Osteocyte (in vitro differentiated cells): Measurements from ENCODE around the gene JPH3. TPM values are rescaled to one million over a fixed set of nuclear protein-coding genes. Genes with fewer than 3 reads are reported as not detected.

Experiments used
- DNase-seq: peaks from one replicate; pipeline ENCODE4 v3.0.0; 2021; ENCODE audit warnings: mixed read lengths; ENCODE audit not compliant: unreplicated experiment; ENCODE audit errors: extremely low spot score
- H3K27ac Mint-ChIP-seq: one replicate; pipeline ENCODE4 v1.8.0; 2021; ENCODE audit warnings: mild to moderate bottlenecking, mixed read lengths; ENCODE audit not compliant: unreplicated experiment
- H3K27me3 Mint-ChIP-seq: one replicate; pipeline ENCODE4 v1.8.0; 2021; ENCODE audit warnings: mixed read lengths; ENCODE audit not compliant: unreplicated experiment
- H3K36me3 Mint-ChIP-seq: one replicate; pipeline ENCODE4 v1.8.0; 2021; ENCODE audit warnings: mixed read lengths; ENCODE audit not compliant: unreplicated experiment
- H3K4me1 Mint-ChIP-seq: one replicate; pipeline ENCODE4 v1.8.0; 2021; ENCODE audit warnings: mixed read lengths; ENCODE audit not compliant: unreplicated experiment
- H3K4me3 Mint-ChIP-seq: one replicate; pipeline ENCODE4 v1.8.0; 2021; ENCODE audit warnings: mild to moderate bottlenecking, moderate library complexity, mixed read lengths; ENCODE audit not compliant: unreplicated experiment
- H3K9me3 Mint-ChIP-seq: one replicate; pipeline ENCODE4 v1.8.0; 2021; ENCODE audit warnings: mixed read lengths; ENCODE audit not compliant: unreplicated experiment
- CTCF ChIP-seq: fragments of 200-600 bp; sonication (generic); IDR thresholded peaks from 2 replicates; pipeline ENCODE4 v1.5.0; 2021; ENCODE audit warnings: antibody characterized with exemption, mild to moderate bottlenecking, moderate library complexity
- total RNA-seq: library from RNA; stranded (reverse); gene quantifications from 2 replicates; pipeline ENCODE4 v1.2.1, GENCODE V29; 2021

Gene JPH3
- total RNA-seq, 1 donor from 2014 or later: 2.6 TPM

- Mint-ChIP-seq H3K36me3 (no peaks in the 10 kb centered on the region), H3K9me3 (no peaks in the 10 kb centered on the region), H3K27me3 (peaks cover 18% of the 10 kb centered on the region), H3K27ac (no peak overlapping the region), H3K4me1 (no peaks in the 10 kb centered on the region), H3K4me3 (no peak overlapping the region)
- no peak for TF ChIP-seq CTCF
- no peak for DNase-seq
Measured at GRCh38 chr16:87658564-87659225, 56.4 kb downstream of the JPH3 start.

GRCh38 chr16:87661561-87661960 lies 59.3 kb downstream of the JPH3 start:
- Mint-ChIP-seq H3K27ac (no peak overlapping the region), H3K4me3 (no peak overlapping the region), H3K27me3 (peaks cover 11% of the 10 kb centered on the region), H3K9me3 (no peaks in the 10 kb centered on the region), H3K4me1 (no peaks in the 10 kb centered on the region), H3K36me3 (no peaks in the 10 kb centered on the region)
- DNase-seq: peak; percentile 89
- TF ChIP-seq CTCF: no peak

GRCh38 chr16:87662254-87663204 lies 60.2 kb downstream of the JPH3 start:
- no peak for DNase-seq
- no peak overlapping the region for H3K27ac Mint-ChIP-seq
- H3K27me3 Mint-ChIP-seq: peaks cover 12% of the 10 kb centered on the region
- no peaks in the 10 kb centered on the region for H3K36me3 Mint-ChIP-seq
- no peaks in the 10 kb centered on the region for H3K9me3 Mint-ChIP-seq
- no peak for TF ChIP-seq CTCF
- H3K4me1 Mint-ChIP-seq: no peaks in the 10 kb centered on the region
- H3K4me3 Mint-ChIP-seq: no peak overlapping the region

GRCh38 chr16:87664792-87665191 lies 62.5 kb downstream of the JPH3 start:
- no peak for TF ChIP-seq CTCF
- H3K27ac Mint-ChIP-seq: no peak overlapping the region
- H3K27me3 Mint-ChIP-seq: peaks cover 24% of the 10 kb centered on the region
- DNase-seq: no peak
- H3K9me3 Mint-ChIP-seq: no peaks in the 10 kb centered on the region
- H3K4me3 Mint-ChIP-seq: no peak overlapping the region
- no peaks in the 10 kb centered on the region for H3K4me1 Mint-ChIP-seq
- H3K36me3 Mint-ChIP-seq: no peaks in the 10 kb centered on the region

- TF ChIP-seq CTCF: no peak
- Mint-ChIP-seq H3K27me3 (peaks cover 24% of the 10 kb centered on the region), H3K4me3 (no peak overlapping the region), H3K27ac (no peak overlapping the region), H3K9me3 (no peaks in the 10 kb centered on the region), H3K36me3 (no peaks in the 10 kb centered on the region), H3K4me1 (no peaks in the 10 kb centered on the region)
- DNase-seq: no peak
Measured at GRCh38 chr16:87665193-87665592, 62.9 kb downstream of the JPH3 start.
